GM18507 (cell line): ENCODE results near the gene TSPAN9.
A peak's percentile ranks its signal among the peaks of the same experiment; 100 is the strongest.

Experiments
- DNase-seq: peaks from one replicate; pipeline ENCODE4 v3.0.0; 2011; ENCODE audit warnings: low read depth; ENCODE audit not compliant: insufficient read length; ENCODE audit errors: extremely low spot score
- FAIRE-seq: peaks from 2 replicates; lab custom pipeline; 2011; peaks lifted over from hg19 to GRCh38; lab: Jason Lieb, UNC

TSPAN9 gene, protein sequence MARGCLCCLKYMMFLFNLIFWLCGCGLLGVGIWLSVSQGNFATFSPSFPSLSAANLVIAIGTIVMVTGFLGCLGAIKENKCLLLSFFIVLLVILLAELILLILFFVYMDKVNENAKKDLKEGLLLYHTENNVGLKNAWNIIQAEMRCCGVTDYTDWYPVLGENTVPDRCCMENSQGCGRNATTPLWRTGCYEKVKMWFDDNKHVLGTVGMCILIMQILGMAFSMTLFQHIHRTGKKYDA

DNA sequence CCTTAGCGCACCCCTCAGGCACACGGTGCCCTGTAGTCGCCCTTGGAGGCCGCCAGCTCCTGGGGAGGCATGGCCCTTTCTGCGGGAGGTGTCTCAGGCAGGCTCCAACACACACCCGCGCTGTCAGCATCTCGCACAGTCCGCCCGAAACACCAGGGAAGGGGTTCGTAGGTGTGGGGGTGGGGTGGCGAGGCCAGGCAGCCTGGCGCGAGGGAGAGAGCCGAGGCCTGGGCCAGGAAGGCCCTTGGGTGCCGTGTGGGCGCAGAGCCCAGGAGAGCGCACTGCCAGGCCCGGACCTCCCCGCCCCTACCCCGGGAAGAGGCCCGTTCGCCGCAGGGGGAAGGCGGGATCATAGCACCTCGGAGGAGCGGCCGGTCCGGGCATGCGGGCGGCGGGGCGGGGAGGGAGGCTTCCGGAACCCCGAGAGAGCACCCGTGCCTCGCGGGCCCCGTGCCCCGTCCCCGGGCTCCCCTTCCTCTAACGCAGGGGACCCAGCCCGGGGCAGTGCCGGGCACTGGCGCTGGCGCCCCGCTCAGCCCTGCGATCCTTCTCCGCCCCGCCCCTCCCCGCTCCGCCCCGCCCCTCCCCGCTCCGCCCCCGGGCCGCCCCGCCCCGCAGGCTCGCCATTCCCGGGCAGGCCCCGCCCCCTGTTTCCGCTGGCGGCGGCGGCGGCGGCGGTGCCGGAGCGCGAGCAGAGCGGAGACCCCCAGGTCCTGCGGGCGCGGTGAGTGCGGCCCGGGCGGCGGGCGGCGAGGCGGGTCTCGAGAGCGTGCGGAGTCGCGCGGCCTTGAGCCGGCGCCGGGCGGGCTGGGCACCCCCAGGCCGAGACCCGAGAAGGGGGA is at the start of gene TSPAN9:
TSS of gene TSPAN9 (plus strand) at position 650 of the 842 bp plus-strand sequence. CDS start 123,815 bp downstream, outside the sequence.
- FAIRE-seq (no peak), DNase-seq (peak; percentile 78)

DNA sequence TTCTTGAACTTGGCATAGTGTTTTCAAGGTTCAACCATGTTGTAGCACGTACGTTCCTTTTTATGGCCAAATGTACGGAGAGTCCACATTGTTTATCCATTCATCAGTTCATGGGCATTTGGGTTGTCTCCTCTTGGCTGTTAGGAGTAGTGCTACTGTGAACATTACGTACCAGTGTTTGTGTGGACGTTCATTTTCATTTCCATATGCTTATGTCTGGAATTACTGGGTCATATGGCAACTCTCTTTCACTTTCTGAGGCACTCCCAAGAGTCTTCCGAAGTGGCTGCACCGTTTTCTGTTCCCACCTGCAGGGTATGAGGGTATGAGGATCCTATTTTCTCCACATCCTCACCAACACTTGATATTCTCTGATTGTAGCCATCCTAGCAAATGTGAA is 49.1 kb upstream of the TSPAN9 start:
- FAIRE-seq (no peak), DNase-seq (no peak)

DNA sequence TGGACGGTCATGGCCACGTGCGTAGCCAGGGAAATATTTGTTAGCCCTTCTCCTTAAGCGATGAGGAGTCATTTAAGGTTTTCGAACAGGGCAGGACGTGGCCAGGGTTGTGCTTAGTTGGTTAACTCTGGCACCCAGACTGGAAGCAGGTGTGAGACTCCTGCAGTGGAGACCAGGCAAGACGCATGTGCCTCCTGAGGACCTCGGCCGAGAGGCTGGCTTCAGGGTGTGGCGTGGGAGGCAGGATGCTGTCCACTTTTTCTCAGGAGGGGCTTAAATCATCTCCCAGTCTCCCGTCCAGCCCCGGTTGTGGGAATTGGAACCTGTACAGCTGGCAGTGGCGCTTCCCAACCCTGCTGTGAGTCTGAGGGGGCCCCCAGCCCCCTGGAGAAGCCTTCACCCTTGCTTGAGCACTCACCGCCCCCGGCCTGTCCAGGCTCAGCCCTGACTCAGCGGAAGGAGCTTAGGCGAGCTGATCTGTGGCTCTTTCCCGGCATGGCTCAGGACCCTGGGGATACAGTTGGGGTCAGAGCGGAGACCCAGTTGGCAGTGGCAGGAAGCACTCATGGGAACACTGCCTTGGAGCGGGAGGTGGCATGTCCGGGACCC is 46.3 kb upstream of the TSPAN9 start:
- no peak for FAIRE-seq
- no peak for DNase-seq

DNA sequence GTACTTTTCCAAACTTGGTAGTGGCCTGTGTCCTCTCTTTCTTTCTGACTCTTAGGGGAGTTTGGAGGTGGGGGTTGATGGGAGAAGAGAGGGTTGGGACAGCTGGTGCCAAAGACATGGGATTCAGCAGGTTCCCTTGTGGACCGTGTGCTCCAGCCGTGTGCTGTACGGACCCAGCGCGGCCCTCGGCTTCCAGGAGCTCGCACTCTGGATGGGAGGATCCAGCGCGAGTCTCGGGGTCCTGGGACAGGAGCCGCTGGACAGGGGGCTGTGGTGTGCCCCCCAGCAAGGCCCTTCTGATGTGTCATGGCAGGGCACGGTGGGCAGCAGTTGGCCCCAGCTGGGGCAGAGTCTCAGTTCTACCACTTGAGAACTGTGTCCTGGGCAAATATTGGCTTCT is 45.0 kb upstream of the TSPAN9 start:
- DNase-seq = no peak
- FAIRE-seq = no peak

DNA sequence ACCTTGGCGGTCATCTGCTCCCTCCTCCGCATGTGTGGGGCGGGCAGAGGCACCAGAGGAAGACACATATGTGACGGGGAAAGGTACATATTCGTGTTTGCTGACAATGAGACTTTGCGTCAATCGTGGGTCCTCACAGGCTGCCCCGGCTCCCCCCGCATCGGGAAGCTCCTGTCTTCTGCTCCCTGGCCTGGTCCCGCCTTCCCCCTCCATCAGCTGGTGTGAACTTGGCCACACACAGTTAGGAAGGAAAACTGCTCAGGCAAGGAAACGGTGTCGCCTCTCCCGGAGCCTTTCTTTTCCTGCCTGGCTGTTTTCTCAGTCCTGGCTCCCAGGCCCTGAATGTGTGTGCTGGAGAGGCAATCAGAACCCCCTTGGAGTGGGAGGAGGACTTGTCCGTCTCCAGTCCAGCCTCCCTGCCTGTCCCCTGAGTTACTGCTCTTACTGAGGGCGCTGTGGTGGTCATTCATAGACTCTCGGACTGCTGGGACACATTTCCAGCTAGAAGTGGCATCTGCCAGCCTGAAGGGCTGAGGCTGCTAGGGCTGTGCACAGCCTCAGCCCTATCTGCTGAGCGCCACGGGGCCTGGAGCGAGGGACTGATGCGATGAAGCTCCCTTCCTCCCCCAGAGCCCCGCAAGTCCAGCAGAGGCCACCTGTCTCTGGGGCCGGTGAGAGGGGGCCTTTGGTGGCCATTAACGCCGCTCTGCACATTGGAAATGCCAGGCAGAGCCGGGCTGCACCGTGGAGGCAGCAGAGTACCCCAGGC is 44.2 kb upstream of the TSPAN9 start:
- FAIRE-seq = no peak
- no peak for DNase-seq

DNA sequence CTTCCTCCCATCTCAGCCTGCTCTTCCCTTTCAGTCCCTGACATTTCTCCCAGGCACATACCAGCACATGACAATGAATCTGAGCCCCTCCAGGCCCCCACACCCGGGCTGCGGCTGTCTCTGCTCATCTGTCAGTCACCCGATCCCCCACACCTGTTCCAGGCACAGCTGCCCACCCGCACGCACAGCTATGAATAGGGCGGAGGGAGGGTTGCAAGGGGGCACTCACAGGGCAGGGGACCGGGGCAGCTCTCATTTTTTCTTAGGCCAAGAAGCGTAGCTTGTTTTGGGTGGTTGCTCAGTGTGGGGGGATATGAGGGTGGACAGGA is 43.7 kb upstream of the TSPAN9 start:
- DNase-seq = no peak
- no peak for FAIRE-seq

DNA sequence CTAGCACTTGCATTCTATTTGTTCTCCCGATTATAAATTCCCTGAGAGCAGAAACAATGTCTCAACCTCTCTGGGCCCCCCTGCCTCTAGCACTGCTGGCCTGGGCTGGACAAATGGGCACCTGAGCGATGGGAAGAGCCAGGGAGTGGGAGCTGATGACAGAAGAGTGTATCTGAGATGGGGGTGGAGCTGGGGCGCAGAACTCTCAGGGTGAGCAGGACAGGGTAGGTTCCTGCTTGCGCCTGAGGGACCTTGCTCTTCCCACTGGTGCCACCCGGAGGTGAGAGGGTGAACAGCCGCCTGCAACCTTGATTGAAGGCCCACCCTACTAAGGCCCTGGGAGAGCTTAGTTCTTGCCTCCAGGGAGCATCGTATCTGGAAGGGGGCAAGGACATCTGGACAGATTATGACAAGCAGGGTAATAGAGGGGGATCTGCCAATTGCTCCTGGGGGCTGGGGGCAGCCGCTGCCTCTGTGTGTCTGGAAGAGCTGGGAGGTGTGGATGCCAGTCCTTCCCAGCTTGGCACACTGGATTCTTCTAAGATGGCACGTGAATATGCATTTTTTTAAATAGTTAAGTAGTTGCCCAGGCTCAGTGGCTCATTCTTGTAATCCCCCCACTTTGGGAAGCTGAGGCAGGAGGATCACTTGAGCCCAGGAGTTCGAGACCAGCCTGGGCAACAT is 43.0 kb upstream of the TSPAN9 start:
- peak; percentile 40 for DNase-seq
- FAIRE-seq = peak; percentile 78

DNA sequence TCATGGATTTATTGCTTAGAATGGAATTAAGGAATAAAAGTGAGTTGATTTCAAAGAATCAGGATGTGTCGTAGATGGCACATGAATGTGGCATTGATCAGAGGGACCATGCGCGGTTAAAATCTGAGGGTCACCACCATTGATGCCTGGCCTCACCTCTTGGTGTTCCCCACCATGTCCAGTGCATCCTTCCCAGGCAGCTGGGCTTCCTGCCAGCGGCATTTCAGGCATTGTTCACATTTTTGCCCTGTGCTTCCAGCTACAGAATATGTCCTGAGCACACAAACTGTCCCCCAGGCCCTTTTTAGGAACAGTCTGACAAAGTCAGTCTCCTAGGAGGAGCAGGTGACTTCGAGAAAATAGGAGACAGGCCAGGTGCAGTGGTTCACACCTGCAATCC is 42.0 kb upstream of the TSPAN9 start:
- DNase-seq (no peak), FAIRE-seq (no peak)

DNA sequence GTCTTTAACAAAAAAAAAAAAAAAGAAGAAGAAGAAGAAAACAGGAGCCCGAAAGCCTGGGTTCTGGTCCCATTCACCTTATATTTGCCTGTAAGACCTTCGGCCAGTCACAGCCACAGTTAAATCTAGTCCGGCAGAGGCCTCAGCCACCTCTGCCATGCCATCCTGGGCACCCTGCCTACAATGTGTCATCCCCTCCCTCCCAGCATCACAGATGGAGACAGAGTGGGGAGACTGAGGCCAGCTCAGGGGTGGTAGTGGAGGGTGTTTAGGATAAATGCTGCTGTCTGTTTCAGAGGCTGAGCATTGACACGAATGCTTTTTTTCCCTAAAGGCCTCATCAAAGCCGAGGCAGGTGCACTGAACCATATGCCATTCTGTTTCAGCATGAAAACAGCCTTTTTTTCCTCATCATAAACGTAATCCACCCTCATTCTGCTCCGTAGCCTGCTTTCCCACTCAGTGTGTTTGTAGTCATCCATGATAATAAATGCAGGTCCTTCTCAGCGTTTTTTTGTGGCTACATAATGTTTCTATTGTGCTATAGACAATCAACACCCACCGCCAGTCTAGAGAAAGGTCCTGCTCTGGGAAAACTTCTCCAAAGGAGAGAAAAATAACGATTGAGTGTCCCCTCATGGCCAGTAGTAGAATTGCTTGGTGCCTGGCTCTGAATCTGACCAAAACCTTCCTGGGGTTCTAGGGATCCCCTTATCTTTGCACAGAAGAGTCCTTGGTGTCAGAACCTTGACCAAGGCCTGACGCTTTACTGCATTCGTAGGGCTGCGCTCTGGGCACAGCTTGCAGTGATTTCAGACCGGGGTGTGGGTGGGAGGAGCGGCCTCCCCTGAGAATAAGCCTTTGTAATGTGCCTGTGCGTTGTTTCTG is 41.1 kb upstream of the TSPAN9 start:
- DNase-seq (no peak), FAIRE-seq (no peak)

DNA sequence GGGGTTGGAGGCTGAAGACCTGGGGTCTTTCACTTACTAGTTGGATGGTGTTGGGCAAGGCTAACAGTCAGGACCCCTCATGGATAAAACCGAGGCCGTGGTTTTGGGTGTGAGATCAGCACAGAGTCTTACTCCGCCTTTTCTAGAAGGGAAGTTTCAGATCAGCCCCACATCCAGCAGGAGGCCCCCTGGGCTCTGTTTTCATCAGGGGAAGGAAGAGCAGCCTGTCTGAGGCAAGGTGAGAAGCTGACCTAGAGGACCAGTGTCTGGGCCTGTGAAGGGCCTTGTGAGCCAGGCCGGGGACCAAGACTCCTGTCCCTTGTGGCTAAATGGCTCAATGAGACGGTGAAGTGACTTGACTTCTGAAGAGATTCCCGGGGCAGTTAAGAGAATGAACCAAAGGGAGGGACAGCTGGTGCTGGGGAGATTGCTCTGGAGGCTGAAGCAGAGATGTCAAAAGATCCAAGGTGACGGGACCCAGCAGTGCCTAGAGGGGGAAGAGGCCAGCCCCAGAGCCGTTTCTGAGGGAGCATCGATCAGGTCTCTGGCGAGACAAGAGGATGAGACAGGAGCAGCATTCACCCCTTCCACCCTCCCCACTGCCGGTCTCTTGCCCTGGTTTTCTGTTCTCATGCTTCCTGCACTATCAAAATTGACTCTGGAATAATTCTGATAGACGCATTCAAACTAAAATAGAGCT is 40.1 kb upstream of the TSPAN9 start:
- FAIRE-seq (no peak), DNase-seq (no peak)

DNA sequence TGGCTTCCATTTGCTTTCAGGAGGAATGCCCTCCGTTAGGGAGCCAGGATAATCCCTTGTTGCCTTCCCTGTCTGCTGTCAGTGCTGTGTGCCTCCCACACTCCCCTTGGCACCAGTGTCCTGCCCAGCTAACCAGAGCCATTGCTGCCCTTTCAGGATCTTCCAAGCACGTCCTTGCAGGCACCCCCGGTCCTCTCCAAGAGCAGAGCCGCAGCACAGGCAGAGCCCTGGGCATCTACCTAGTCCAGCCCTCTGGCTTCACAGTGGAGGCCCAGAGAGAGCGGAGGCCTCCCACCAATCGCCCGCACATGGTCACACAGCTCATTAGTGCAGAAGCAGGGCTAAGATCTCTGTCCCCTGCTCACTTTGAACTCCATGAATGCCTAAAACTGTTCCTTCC is 39.0 kb upstream of the TSPAN9 start:
- DNase-seq (no peak), FAIRE-seq (no peak)

DNA sequence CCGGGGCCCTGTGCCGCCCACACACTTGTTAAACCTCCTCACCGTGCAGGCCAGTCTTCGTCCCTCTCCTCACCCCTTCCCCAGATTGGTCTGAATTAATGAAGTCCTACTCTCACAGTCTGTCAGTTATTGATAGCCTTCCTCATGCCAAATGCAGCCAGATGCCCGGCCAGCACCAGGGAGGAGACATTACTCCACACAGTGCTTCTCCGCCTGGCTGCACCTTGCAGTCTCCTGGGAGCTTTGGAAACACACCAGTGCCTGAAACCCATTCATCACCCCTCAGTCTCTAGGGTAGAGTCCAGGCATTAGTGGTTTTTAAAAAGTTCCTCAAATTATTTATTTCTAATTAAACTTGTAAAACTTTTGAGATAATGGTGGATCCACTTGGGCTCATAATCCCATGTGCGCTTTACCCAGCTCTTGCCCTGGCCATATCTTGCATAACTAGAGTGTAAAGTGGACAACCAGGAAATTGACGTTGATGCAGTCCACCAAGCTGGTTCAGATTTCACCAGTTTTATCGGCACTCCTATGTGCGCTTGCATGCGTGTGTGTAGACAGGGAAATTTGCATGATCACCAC is 38.2 kb upstream of the TSPAN9 start:
- FAIRE-seq (no peak), DNase-seq (no peak)

DNA sequence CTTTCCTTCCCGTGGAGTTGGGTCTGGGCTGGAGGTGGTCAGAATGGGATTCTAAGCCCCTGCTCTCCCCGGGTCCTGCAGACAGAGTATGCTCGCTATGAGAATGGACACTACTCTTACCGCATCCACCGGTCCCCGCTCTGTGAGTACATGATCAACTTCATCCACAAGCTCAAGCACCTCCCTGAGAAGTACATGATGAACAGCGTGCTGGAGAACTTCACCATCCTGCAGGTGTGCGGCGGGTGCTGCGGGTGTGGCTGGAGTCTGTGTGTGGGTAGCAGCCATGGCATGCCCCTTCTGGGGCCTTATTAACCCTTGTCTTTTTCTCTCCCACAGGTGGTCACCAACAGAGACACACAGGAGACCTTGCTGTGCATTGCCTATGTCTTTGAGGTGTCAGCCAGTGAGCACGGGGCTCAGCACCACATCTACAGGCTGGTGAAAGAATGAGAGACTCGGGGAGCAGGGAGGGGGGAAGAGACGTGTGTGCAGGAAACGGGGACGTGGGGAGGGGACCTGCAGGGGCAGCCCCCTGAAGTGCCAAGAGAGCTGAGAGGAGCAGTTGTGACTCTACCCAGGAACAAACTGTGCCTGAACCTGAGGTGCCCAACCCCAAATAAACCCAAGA is 37.0 kb upstream of the TSPAN9 start:
- DNase-seq = no peak
- no peak for FAIRE-seq

DNA sequence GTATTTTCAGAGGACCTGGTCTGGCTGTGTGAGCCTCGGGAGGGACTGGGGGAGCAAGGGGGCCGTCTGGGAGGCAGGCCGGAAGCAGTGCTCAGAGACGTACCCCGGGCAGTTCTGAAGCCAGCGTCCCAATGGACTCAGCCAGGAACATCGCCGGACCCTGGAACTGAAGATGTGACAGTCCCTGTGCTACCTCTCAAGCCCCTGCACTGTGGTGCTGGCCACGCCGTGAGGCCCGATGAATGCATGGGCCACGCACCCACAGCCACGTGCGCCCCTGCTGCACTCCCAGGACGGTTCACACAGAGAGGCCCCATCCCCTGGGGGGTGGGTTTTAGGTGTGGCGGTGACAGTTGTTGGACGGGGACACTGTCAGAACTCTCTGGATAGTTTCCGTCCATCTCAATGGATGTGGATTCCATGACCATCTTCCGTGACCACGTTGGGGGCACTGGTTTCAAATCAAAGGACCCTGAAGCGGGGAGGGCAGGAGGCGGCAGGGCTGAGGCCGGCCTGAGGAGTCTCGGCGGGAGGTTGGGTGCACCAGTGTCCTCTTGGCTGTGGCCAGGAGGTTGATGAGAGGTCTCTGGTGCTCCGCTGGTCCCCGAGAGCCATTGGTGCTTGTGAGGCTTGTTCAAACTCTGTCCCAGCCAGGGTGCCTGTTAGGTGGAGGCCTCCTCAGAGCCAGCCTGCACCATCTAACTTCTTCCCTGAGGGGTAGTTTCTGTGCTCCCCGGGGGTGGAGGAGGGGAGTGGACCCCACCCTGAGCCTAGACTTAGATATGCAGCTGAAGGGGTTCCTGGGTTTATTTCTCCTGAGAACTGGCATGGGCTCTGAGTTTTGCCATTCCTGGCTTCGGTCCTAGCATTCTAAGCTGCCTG is 36.3 kb upstream of the TSPAN9 start:
- DNase-seq = no peak
- FAIRE-seq = no peak

DNA sequence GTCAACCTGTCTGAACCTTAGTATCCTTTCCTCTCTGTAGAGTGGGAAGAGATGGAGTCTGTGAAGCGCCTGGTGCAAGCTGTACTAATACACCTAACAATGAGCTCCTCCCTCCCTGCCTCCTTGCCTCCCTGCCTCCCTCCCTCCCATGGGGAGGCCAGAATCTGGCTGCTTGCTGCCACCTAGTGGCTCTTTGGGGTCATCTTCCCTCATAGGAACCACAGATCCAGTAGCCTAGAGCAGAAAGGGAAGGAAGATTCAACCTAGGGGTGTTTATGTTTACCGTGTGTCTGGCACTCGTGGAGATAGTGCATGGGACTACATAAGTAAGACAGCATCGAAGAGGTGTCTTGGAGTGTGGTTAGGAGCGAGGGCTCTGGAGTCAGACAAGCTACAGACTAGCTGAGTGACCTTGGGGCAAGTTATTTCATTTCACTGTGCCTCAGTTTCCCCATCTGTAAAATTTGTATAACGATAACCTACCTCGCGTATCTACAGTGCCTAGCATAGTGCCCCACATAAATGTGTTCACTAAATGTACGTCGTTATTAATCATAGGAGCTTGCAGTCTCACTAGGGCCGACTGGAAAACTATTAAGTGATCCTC is 35.5 kb upstream of the TSPAN9 start:
- FAIRE-seq = peak; percentile 89

DNA sequence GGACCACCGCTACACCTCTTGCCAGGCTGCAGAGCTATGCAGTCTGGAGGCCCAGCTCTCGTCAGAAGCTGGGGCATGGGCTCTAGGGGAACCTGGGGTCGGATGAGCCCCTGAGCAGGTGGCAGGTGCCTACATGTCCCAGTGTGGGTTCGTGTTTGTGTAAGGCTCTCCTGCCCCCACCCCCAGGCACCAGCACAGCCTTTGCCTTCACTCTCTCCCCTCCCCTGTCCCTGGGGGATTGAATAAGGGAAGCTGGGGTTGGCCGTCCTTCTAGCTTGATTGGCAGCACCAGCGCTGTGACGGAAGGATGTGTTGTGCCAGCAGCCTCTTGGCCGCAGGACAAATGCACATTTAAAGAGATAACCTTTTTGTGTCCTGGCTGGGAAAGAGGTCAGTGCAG is 34.8 kb upstream of the TSPAN9 start:
- no peak for FAIRE-seq
- DNase-seq = no peak

More for the DNA sequence above, 35.5 kb upstream of the TSPAN9 start:
- peak; percentile 75 for DNase-seq
